Measurements from ENCODE around the gene HOXB2. TPM values are rescaled to one million over a fixed set of nuclear protein-coding genes. Genes with fewer than 3 reads are reported as not detected.

HOXB2 gene
- total RNA-seq, 1 donor from 2014 or later = 15.2 TPM

DNA sequence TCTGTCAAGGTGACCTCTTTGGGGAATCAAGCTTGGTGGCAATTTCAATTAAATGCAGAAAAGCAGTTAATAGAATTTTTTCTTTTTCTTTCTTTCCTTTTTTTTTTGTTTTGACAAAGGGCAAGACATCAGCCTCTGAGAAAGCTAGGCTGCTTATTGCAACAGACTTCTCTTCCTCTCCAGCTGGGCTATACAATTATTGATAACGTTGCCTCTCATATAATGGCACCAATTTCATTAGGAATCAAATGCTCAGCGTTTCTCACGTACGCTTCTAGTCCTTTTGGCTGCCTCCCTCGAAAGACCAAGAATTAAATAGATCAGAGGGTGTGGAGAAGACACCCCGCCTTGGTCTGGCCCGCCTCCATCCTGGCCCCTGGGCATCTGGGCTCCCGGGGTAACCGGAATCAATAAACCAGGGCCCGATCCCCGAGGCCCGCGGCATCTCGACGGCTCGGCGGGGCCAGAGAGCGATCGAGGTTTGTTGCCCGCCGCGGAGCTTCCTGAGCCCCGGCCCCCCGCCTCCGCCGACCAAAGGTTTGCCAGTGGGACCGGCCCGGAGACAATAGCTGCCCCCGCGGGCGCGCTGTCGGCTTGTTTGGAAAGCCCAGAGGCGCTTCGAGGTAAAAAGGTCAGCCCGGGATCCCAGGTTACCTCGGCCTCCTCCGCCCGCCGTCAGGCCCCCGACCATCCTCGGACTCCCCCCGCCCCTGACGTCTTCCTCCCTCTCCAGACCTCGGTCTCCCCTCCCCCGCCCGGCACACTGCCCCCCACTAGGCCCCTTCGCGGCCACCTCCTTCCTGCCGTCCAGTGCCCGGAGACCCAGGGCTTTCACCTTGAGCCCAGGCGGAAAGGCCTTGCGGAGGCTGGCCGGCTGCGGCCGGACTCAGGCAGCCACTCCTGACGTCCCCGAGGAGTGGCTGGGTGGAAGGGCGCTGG, 18.0 kb downstream of the HOXB2 start:
- TF ChIP-seq, protein P1, sequence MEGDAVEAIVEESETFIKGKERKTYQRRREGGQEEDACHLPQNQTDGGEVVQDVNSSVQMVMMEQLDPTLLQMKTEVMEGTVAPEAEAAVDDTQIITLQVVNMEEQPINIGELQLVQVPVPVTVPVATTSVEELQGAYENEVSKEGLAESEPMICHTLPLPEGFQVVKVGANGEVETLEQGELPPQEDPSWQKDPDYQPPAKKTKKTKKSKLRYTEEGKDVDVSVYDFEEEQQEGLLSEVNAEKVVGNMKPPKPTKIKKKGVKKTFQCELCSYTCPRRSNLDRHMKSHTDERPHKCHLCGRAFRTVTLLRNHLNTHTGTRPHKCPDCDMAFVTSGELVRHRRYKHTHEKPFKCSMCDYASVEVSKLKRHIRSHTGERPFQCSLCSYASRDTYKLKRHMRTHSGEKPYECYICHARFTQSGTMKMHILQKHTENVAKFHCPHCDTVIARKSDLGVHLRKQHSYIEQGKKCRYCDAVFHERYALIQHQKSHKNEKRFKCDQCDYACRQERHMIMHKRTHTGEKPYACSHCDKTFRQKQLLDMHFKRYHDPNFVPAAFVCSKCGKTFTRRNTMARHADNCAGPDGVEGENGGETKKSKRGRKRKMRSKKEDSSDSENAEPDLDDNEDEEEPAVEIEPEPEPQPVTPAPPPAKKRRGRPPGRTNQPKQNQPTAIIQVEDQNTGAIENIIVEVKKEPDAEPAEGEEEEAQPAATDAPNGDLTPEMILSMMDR (IDR thresholded peaks at IDR 0.05; ENCODE audit: unreplicated experiment) = no peak
- Mint-ChIP-seq H3K27me3 (peaks cover 58% of the 10 kb centered on the region), H3K4me1 (ENCODE audit: low read depth) (peaks cover 13% of the 10 kb centered on the region), H3K27ac (peak overlapping the region; percentile 86), H3K9me3 (ENCODE audit: low read depth) (no peaks in the 10 kb centered on the region), H3K4me3 (ENCODE audit: low read depth) (no peak overlapping the region), H3K36me3 (ENCODE audit: insufficient read depth) (no peaks in the 10 kb centered on the region)
- no peak for DNase-seq (ENCODE audit: low spot score, unreplicated experiment)

DNA sequence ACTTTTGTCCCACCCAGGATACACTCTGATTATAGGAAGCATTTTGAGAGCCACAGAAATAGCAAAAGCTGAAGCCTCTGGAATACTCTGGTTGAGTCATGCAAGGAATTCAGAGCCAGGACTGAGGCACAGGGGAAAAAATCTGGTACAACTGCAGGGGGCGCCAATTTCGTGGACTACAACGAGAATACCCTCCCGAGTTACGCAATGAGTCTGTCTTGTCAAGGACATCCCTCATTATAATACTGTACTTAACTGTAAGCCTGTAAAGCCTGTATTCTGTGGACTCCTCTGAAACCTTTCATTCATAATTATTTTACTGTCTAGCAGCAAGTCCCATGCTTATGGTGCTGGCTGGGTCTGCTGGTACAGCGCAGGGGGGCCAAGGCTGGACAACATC, 21.9 kb downstream of the HOXB2 start:
- no peak overlapping the region for H3K27ac Mint-ChIP-seq
- H3K36me3 Mint-ChIP-seq (ENCODE audit: insufficient read depth) = no peaks in the 10 kb centered on the region
- no peak for DNase-seq (ENCODE audit: low spot score, unreplicated experiment)
- H3K27me3 Mint-ChIP-seq = peaks cover 42% of the 10 kb centered on the region
- peaks cover 16% of the 10 kb centered on the region for H3K4me1 Mint-ChIP-seq (ENCODE audit: low read depth)
- TF ChIP-seq, protein P1 (IDR thresholded peaks at IDR 0.05; ENCODE audit: unreplicated experiment) = peak; percentile 24
- no peaks in the 10 kb centered on the region for H3K9me3 Mint-ChIP-seq (ENCODE audit: low read depth)
- no peak overlapping the region for H3K4me3 Mint-ChIP-seq (ENCODE audit: low read depth)

DNA sequence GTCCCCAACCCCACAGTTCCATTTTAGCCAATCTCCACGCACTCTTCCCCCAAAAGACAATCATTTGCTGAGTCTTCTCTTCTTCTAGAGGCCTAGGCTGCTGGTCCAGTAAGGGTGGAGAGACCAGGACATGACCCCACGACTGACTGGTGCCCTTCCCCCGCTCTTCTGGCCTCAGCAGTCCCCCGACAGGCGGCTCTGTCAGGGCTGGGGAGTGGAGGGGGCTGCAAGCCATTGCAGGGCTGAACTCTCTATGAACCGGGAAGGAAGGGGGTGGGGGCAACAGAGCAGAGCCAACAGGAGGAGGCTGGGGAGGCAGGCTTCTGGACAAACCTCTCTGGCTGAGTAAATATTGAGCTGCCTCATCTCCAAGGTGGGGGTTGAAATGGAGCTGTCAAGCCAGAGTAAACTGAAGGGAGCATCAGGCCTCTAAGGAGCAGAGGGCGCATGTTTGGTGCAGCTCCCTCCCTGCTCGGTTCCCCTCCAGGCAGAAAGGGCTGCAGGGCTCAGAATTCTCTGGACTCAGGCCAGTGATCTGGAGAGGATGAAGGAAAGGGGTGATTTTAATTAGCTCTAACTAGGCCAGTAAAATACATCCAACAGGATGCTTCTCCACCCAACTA, 22.8 kb downstream of the HOXB2 start:
- peaks cover 47% of the 10 kb centered on the region for H3K27me3 Mint-ChIP-seq
- no peak for DNase-seq (ENCODE audit: low spot score, unreplicated experiment)

DNA sequence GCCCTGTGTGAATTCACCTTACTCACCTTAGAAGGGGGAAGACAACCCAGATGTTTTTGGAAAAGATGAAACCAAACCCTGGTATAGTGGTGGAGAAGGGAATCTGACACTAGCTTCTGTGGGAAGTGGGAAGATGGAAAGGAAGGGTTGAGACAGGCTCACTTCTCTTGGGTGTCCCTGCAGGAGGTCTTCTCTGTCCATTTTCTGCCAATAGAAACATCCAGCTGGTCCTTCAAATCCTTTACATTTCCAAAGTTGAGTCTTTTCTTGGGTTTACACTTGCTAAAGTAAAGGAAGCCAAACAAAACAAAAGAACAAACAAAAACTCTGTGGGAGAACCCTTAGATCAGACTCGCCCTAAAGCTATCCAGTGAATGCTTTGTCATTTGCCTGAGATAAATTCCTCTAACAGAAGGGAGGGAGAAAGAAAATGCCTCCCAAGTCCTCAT, 24.3 kb downstream of the HOXB2 start:
- TF ChIP-seq, protein P1 (IDR thresholded peaks at IDR 0.05; ENCODE audit: unreplicated experiment) = no peak
- Mint-ChIP-seq H3K27ac (no peak overlapping the region), H3K36me3 (ENCODE audit: insufficient read depth) (no peaks in the 10 kb centered on the region), H3K27me3 (peaks cover 43% of the 10 kb centered on the region), H3K4me3 (ENCODE audit: low read depth) (no peak overlapping the region), H3K9me3 (ENCODE audit: low read depth) (no peaks in the 10 kb centered on the region), H3K4me1 (ENCODE audit: low read depth) (peaks cover 14% of the 10 kb centered on the region)
- no peak for DNase-seq (ENCODE audit: low spot score, unreplicated experiment)

More for the DNA sequence above, 22.8 kb downstream of the HOXB2 start:
- no peak overlapping the region for H3K4me3 Mint-ChIP-seq (ENCODE audit: low read depth)
- TF ChIP-seq, protein P1 (IDR thresholded peaks at IDR 0.05; ENCODE audit: unreplicated experiment) = no peak
- H3K4me1 Mint-ChIP-seq (ENCODE audit: low read depth) = peaks cover 14% of the 10 kb centered on the region
- H3K9me3 Mint-ChIP-seq (ENCODE audit: low read depth) = no peaks in the 10 kb centered on the region
- H3K36me3 Mint-ChIP-seq (ENCODE audit: insufficient read depth) = no peaks in the 10 kb centered on the region
- peak overlapping the region; percentile 49 for H3K27ac Mint-ChIP-seq

DNA sequence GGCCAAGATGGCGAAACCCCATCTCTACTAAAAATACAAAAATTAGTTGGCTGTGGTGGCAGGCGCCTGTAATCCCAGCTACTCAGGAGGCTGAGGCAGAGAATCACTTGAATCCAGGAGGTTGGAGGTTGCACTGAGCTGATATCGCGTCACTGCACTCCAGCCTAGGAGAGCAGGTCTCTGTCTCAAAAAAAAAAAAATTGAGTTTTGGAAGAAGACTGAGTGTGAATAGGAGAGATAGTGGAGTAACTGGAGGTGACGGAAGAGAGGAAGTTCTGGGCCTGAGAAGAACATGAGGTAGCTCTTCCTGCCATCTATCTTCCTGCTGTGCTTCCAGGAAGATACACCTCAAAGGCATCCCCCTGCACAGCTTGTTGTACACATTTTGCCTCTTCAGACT, 25.5 kb downstream of the HOXB2 start:
- H3K4me3 Mint-ChIP-seq (ENCODE audit: low read depth) = no peak overlapping the region
- peaks cover 14% of the 10 kb centered on the region for H3K4me1 Mint-ChIP-seq (ENCODE audit: low read depth)
- H3K9me3 Mint-ChIP-seq (ENCODE audit: low read depth) = no peaks in the 10 kb centered on the region

More for the DNA sequence above, 25.5 kb downstream of the HOXB2 start:
- Mint-ChIP-seq H3K27ac (no peak overlapping the region), H3K36me3 (ENCODE audit: insufficient read depth) (no peaks in the 10 kb centered on the region), H3K27me3 (peaks cover 48% of the 10 kb centered on the region)
- TF ChIP-seq, protein P1 (IDR thresholded peaks at IDR 0.05; ENCODE audit: unreplicated experiment) = no peak
- no peak for DNase-seq (ENCODE audit: low spot score, unreplicated experiment)

All from progenitor cell of endocrine pancreas (in vitro differentiated cells).